NOMO-1 treated with DMSO at 0.1 percent for 48 hours (cell line): Measurements from ENCODE around the gene IMPG1.

Experiments used
- DNase-seq: peaks from one replicate; lab custom pipeline; 2025; ENCODE audit not compliant: unreplicated experiment; lab: John Stamatoyannopoulos, UW

Gene IMPG1

DNA sequence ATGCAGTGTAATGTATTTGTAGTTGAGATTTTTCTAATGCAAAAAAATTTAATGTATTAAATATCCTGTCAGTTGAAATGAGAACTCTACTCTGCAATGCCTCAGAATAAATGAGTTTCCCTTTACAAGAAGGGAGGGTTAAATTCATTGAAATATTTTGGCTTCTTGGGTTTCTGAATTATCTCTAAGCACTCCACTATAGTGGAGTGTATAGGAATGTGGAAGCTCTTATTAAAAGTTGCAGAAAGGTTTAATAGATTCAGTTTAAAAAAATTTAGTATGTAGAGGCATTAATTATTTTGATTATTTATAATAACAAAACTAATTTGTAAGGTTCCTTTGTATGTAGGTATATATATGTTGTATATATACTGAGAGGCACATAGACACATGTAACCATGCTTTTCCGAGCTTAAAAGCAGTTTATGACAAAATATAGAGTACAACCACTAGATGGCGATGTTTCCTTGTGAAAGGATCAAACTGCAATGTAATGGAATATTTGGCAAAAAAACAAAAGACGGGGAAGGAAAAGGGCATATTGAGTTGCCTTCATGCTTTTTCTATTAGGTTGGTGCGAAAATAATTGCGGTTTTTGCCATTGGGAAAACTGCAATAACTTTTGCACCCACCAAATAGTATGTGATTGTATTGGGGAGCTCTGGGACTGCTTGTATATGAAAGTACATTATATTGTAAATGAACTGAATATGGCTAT lies 179.2 kb downstream of the IMPG1 start:
- DNase-seq = peak; percentile 63

DNA sequence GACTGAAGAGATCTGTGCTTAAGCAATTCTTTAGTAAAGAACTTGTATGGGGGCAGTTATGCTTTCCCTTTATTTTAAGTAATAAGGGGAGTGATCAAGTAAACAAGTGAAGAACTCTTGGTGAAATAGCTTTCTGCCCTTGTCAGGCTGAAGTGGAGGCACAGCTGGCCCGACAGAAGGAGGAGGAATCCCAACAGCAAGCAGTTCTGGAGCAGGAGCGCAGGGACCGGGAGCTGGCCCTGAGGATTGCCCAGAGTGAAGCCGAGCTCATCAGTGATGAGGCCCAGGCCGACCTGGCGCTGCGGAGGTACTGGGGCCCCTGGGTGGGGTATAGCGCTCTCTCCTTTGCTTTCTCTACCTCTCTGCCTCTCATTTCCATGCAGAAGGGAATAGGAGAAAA lies 180.1 kb downstream of the IMPG1 start:
- no peak for DNase-seq

DNA sequence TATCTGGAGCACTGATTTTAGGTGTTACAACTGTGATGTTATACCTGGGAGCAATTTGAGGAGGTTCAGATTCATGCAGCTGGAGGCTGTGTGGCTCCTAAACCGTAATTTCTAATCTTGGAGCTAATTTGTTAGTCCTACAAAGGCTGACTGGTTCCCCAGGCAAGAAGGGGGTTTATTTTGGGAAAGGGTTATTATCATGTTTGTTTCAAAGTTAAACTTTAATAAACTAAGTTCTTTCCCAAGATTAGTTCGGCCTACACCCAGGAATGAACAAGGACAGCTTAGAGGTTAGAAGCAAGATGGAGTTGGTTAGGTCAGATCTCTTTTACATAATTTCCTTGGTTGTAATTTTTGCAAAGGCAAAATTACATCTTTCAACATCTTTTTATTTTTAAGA lies 187.6 kb downstream of the IMPG1 start:
- no peak for DNase-seq

DNA sequence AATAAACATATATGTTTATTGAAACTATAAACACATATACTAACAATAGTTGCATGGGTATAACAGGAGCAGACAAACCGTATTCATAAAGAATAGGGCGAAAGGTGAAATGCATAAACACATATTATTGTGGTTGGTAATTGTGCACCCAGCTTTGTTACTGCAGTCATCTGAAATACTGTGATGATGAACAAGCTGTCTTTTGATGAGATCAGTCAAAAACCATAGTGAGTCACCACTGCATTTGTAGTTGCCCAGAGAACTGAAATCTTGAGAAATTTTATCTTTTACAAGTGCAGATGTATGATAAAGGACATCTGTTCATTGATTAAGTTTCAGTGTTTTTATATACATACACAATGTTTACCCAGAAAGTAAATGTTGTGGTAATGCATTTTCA lies 189.7 kb downstream of the IMPG1 start:
- no peak for DNase-seq

DNA sequence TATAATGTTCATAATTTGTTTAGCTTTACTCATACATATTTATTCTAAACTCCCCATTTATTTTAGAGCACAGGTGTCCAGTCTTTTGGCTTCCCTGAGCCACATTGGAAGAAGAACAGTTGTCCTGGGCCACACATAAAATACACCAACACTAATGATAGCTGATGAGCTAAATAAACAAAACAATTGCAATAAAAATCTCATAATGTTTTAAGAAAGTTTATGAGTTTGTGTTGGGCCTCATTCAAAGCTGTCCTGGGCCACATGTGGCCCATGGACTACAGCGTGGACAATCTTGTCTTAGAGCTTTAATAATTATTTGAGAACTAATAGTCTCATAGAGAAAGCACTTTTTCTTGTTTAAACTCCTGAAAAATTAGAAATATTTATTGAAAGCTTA lies 192.2 kb downstream of the IMPG1 start:
- DNase-seq = no peak

DNA sequence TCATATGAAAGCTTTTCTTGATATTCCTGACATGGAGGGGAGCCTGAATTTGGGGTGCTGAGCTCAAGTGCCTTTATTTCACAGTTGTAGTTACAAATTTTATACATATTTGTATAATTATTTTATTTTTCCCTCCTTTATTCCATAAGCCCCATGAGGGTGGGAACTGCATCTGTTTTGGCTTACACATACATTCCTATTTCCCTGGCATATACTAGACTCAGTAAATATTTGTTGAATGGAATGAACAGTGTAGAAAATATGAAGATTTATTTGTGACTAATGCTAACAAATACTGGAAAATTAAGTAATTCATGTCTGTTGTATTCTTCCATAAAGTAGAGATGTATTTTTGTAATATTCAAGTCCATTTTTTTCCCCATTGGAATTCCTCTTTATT lies 196.3 kb downstream of the IMPG1 start:
- no peak for DNase-seq

DNA sequence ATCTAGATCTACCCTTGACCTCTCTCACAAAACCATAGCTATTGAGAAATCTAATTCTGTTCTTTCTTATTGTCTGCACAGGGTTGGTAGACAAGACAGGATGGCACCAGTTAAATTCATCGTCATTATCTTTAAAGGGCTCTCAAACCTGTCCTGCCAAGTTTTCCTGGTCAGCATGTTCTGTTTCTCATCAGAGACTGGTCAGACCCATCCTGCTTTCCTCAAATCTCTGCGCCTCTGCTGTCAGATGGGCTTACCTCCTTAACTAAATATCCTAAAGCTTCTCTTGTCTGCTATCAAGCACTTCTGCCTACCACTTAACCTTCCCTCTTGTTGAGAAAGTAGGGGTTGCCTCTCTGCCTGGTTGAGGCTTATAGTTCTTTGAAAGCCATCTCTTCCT lies 198.2 kb downstream of the IMPG1 start:
- DNase-seq = no peak
